Heart right ventricle (tissue), 16 donors: ENCODE data around the gene ZFP2. TPM values are rescaled to one million over a fixed set of nuclear protein-coding genes. Genes with fewer than 3 reads are reported as not detected.

Source experiments
- ATAC-seq, 8 donors: fragments of 200-7000 bp; cut with Tn5 transposase; one replicate each; pipeline ENCODE4 v1.9.1; 2020; ENCODE audit warnings: mild to moderate bottlenecking in 8 of 8, moderate library complexity in 8 of 8, moderate number of reproducible peaks in 1 of 8
- DNase-seq, 2 donors: peaks; one replicate each; pipeline ENCODE4 v3.0.0-alpha.2; 2020
- H3K27ac ChIP-seq, 10 donors: fragments of 200-600 bp; sonication (generic) in 2 of 10; one replicate each; pipeline versions ENCODE4 v1.5.0 to v1.8.0; 2020 to 2022; ENCODE audit warnings: mild to moderate bottlenecking in 3 of 10
- H3K27me3 ChIP-seq, 7 donors: fragments of 200-600 bp; one replicate each; pipeline ENCODE4 v1.8.0; 2021 to 2022; ENCODE audit warnings: mild to moderate bottlenecking in 2 of 7
- H3K36me3 ChIP-seq, 9 donors: fragments of 200-600 bp; sonication (generic) in 1 of 9; one replicate each; pipeline versions ENCODE4 v1.5.0 to v1.8.0; 2020 to 2022; ENCODE audit warnings: mild to moderate bottlenecking in 2 of 9
- H3K4me1 ChIP-seq, 9 donors: fragments of 200-600 bp; sonication (generic) in 1 of 9; one replicate each; pipeline versions ENCODE4 v1.5.0 to v1.8.0; 2020 to 2022; ENCODE audit warnings: mild to moderate bottlenecking in 4 of 9
- H3K4me3 ChIP-seq, 10 donors: fragments of 200-600 bp; sonication (generic) in 2 of 10; one replicate each; pipeline versions ENCODE4 v1.5.0 to v1.8.0; 2020 to 2022; ENCODE audit warnings: mild to moderate bottlenecking in 7 of 10, moderate library complexity in 2 of 10
- H3K9me3 ChIP-seq, 11 donors: fragments of 200-600 bp in 10 of 11; sonication (generic) in 2 of 11; one replicate each; pipeline versions ENCODE4 v1.5.0 to v1.8.0; 2013 to 2022; ENCODE audit warnings: mild to moderate bottlenecking in 2 of 11, control low read depth in 1 of 11, moderate library complexity in 1 of 11
- CTCF ChIP-seq, 9 donors: fragments of 200-600 bp; sonication (generic) in 2 of 9; IDR thresholded peaks; one replicate each; pipeline versions ENCODE4 v1.5.0 to v1.8.0; 2021 to 2022; ENCODE audit warnings: antibody characterized with exemption in 9 of 9, mild to moderate bottlenecking in 5 of 9, moderate library complexity in 1 of 9
- WGBS, 2 donors: extraction: QIAGEN DNeasy Blood & Tissue Kit; methylation state at CpG; one replicate each; pipeline ENCODE4 v1.1.7; 2013; ENCODE audit warnings: inconsistent platforms in 1 of 2; 5-methylcytosine and 5-hydroxymethylcytosine counted together
- intact Hi-C, 10 donors: fragments of 100-400 bp; cut with DNase I; formaldehyde crosslinking; loops; one replicate each; pipeline versions ENCODE4 v1.11.1 to v1.14.2; 2022
- polyA plus RNA-seq, 2 donors: library from polyadenylated mRNA; stranded (reverse); fragments of 200-250 nt; gene quantifications; one replicate each; pipeline ENCODE4 v1.2.3, GENCODE V29; 2013
- total RNA-seq, 10 donors: library from RNA; stranded (reverse); fragmentation: NEBNext Ultra II Directional in 3 of 10; extraction: Animal tissue kit (Norgen Biotek cat#: 25700) in 3 of 10; gene quantifications; one replicate each; pipeline versions ENCODE4 v1.2.1 to v1.2.4, GENCODE V29; 2021 to 2023
- donor health status: Arrhythmogenic right ventricular cardiomyopathy.
- donor health status: ischemic (EF 13 %, LVEDD 7.1; RV severe dilation, severe dysfunction).
- donor health status: healthy with polysubstance abuse.
- donor health status: DM: no; HTN: yes; CAD: no.
- donor health status: DM: no; HTN: no; CAD: no.
- donor health status: ischemic (EF 25% LVEDD 6.9; RV normal size, moderate dysfunction).
- donor health status: ischemic (EF 25% LVEDD 5.7; RV mildly dilated, moderate dysfunction).
- donor health status: healthy.
- donor health status: DM: yes; HTN: yes; CAD: no.
- donor health status: Ischemic cardiomyopathy.
- donor health status: ischemic (EF 35%, LVEDD 5.7; RV mildly dilated, moderate dysfunction).
- donor health status: nonischemic (EF 11% LVEDD 7.7; RV severe dilation, severe dysfunction).
- donor health status: DM: yes; HTN: yes; CAD: no.
- donor health status: PGD.
- donor health status: ischemic (EF 29% LVEDD 5.4; RV normal size, mild dysfunction).
- donor health status: nonischemic (EF 23%, LVEDD 6.1; RV moderate dilation, normal function).

ZFP2 gene
- total and polyA plus RNA-seq, 12 donors: 0.38 to 2.1 (median 1.1) TPM

- ATAC-seq (peak; percentile 12 to 51 (median 34)), DNase-seq (peak; percentile 16 to 39)
- Histone ChIP-seq H3K9me3 (peaks cover 0 to 92% (median 36%) of the 10 kb centered on the region in 11 donors), H3K4me1 (peaks cover 0 to 19% (median 11%) of the 10 kb centered on the region in 9 donors), H3K27me3 (peaks cover 0 to 19% (median 0%) of the 10 kb centered on the region in 7 donors), H3K27ac (peak overlapping the region in 9 of 10 donors; percentile 24 to 86 (median 83)), H3K36me3 (peaks cover 0 to 45% (median 4%) of the 10 kb centered on the region in 9 donors), H3K4me3 (peak overlapping the region; percentile 54 to 89 (median 76))
- intact Hi-C loops: loop anchor here in 5 of 10 donors (1.0 to 10.0 kb wide), 7 partner anchors 47 to 209 kb away; partner anchors contain the start of genes ZNF879 (in 5 of the 5), ZFP2 (in 2 of the 5) and ZNF354A (in 1 of the 5)
- WGBS, 2 donors: 3% methylated on average over 23 of the region's 23 CpGs
- TF ChIP-seq CTCF (IDR thresholded peaks at IDR 0.05): no peak
Observed at GRCh38 chr5:178941361-178941760, 45.6 kb downstream of the ZFP2 start.

- no peak overlapping the region for H3K27ac ChIP-seq
- peaks cover 18 to 100% (median 93%) of the 10 kb centered on the region in 11 donors for H3K9me3 ChIP-seq
- no peak overlapping the region for H3K4me3 ChIP-seq
- no peak for DNase-seq
- TF ChIP-seq CTCF (IDR thresholded peaks at IDR 0.05): no peak
- no peaks in the 10 kb centered on the region for H3K27me3 ChIP-seq
- intact Hi-C loops: no loop called here
- no peak for ATAC-seq
- 98% methylated on average over 5 of the region's 5 CpGs for WGBS, 2 donors
- no peaks in the 10 kb centered on the region for H3K4me1 ChIP-seq
- H3K36me3 ChIP-seq: peaks cover 0 to 75% (median 48%) of the 10 kb centered on the region in 9 donors
Observed at GRCh38 chr5:178965465-178966055, 69.8 kb downstream of the ZFP2 start.

GRCh38 chr5:178981381-178981780, 85.7 kb downstream of the ZFP2 start:
- DNase-seq (no peak), ATAC-seq (no peak)
- peaks cover 0 to 98% (median 74%) of the 10 kb centered on the region in 11 donors for H3K9me3 ChIP-seq
- peaks cover 0 to 31% (median 0%) of the 10 kb centered on the region in 9 donors for H3K36me3 ChIP-seq
- TF ChIP-seq CTCF (IDR thresholded peaks at IDR 0.05): no peak
- intact Hi-C loops: no loop called here
- WGBS, 2 donors: 95 to 96% methylated on average over 15 of the region's 15 CpGs
- no peaks in the 10 kb centered on the region for H3K4me1 ChIP-seq
- no peaks in the 10 kb centered on the region for H3K27me3 ChIP-seq
- no peak overlapping the region for H3K27ac ChIP-seq
- H3K4me3 ChIP-seq: no peak overlapping the region

Other genes with a start within 250 kb of the ZFP2 start
- 1 to 10 TPM; 4.3 to 8.8 (median 6.4) TPM for gene ZNF354A, start 165.3 kb upstream of the ZFP2 start, total RNA-seq
- gene ZNF354A, start 165.3 kb upstream of the ZFP2 start, polyA plus RNA-seq: 10 to 100 TPM in 1 of 2 donors, 1 to 10 TPM in 1; 5.7 to 15.5 TPM
- 10 to 100 TPM in 1 of 10 donors, 1 to 10 TPM in 9; 5.5 to 10.9 (median 7.4) TPM for gene ZNF354B, start 36.0 kb upstream of the ZFP2 start, total RNA-seq
- gene ZNF354B, start 36.0 kb upstream of the ZFP2 start, polyA plus RNA-seq: 10 to 100 TPM in 1 of 2 donors, 1 to 10 TPM in 1; 3.4 to 12.1 TPM
- 1 to 10 TPM; 1.4 to 2.7 (median 1.7) TPM for gene ZNF454, start 45.3 kb downstream of the ZFP2 start, total RNA-seq
- gene ZNF454, start 45.3 kb downstream of the ZFP2 start, polyA plus RNA-seq: 1 to 10 TPM in 1 of 2 donors, under 1 TPM in 1; 0.84 to 1.6 TPM
- not detected for gene GRM6, start 99.4 kb downstream of the ZFP2 start, total RNA-seq
- gene GRM6, start 99.4 kb downstream of the ZFP2 start, polyA plus RNA-seq: not detected
- 1 to 10 TPM; 1.8 to 4.5 (median 3.6) TPM for gene ZNF879, start 127.9 kb downstream of the ZFP2 start, total RNA-seq
- 1 to 10 TPM; 1.4 to 3.7 TPM for gene ZNF879, start 127.9 kb downstream of the ZFP2 start, polyA plus RNA-seq
- gene ZNF354C, start 164.5 kb downstream of the ZFP2 start, total RNA-seq: 1 to 10 TPM; 3.5 to 5.5 (median 4.2) TPM
- gene ZNF354C, start 164.5 kb downstream of the ZFP2 start, polyA plus RNA-seq: 1 to 10 TPM; 1.1 to 2.3 TPM